OCI-LY3 (cell line): ENCODE data around the gene FDPS.
A peak's percentile ranks its signal among the peaks of the same experiment; 100 is the strongest.

Experiments used
- CTCF ChIP-seq: fragments of 200-600, 300-600 bp; sonication (generic); IDR thresholded peaks from 2 replicates; pipeline ENCODE4 v1.5.1; 2014; ENCODE audit warnings: antibody characterized with exemption, low read length, low read depth
- EZH2phosphoT487 ChIP-seq: fragments of 200-600 bp; shearing (Covaris generic); IDR thresholded peaks from 2 replicates; pipeline ENCODE4 v1.6.1; 2018; ENCODE audit warnings: antibody characterized with exemption, mixed run types, low read depth

- TF ChIP-seq CTCF (peak; percentile 93), EZH2phosphoT487 (no peak)
Observed at GRCh38 chr1:155322953-155323728, 14.5 kb downstream of the FDPS start.
